Trophoblast cell (in vitro differentiated cells and primary cell): ENCODE measurements around the gene SULT1E1.

Experiments
- DNase-seq, 2 donors: peaks; one replicate each; pipeline ENCODE4 v3.0.0-alpha.2; 2016
- H2AFZ ChIP-seq: 2 replicates; pipeline ENCODE4 v1.6.1; 2013; ENCODE audit warnings: low read length, moderate library complexity, mild to moderate bottlenecking; ENCODE audit not compliant: insufficient read depth, poor library complexity
- H2AK5ac ChIP-seq: 2 replicates; pipeline ENCODE4 v1.6.1; 2013; ENCODE audit warnings: mild to moderate bottlenecking, low read length
- H2BK120ac ChIP-seq: 2 replicates; pipeline ENCODE4 v1.6.1; 2013; ENCODE audit warnings: low read length, mild to moderate bottlenecking, moderate library complexity; ENCODE audit not compliant: insufficient read depth, poor library complexity
- H2BK12ac ChIP-seq: 2 replicates; pipeline ENCODE4 v1.6.1; 2013; ENCODE audit warnings: mild to moderate bottlenecking, low read length, moderate library complexity
- H2BK5ac ChIP-seq: 2 replicates; pipeline ENCODE4 v1.6.1; 2013; ENCODE audit warnings: low read length, low read depth, moderate library complexity, mild to moderate bottlenecking; ENCODE audit not compliant: poor library complexity
- H3K14ac ChIP-seq: 2 replicates; pipeline ENCODE4 v1.6.1; 2013; ENCODE audit warnings: mild to moderate bottlenecking, low read length
- H3K18ac ChIP-seq: 2 replicates; pipeline ENCODE4 v1.6.1; 2013; ENCODE audit warnings: mild to moderate bottlenecking, low read length
- H3K23ac ChIP-seq: 2 replicates; pipeline ENCODE4 v1.6.1; 2013; ENCODE audit warnings: low read length
- H3K27ac ChIP-seq: 2 replicates; pipeline ENCODE4 v1.5.1; 2013; ENCODE audit warnings: low read depth, mild to moderate bottlenecking, inconsistent platforms, low read length, moderate library complexity
- H3K27me3 ChIP-seq: 2 replicates; pipeline ENCODE4 v1.6.1; 2013; ENCODE audit warnings: inconsistent platforms, mild to moderate bottlenecking, low read length, moderate library complexity; ENCODE audit not compliant: insufficient read depth
- H3K36me3 ChIP-seq, 2 experiments: 1 replicate in 1 of 2; 2 replicates in 1 of 2; pipeline ENCODE4 v1.6.1; 2013; ENCODE audit warnings: low read length in 2 of 2, mild to moderate bottlenecking in 2 of 2, moderate library complexity in 1 of 2; ENCODE audit not compliant: insufficient read depth in 2 of 2, control insufficient read depth in 1 of 2
- H3K4ac ChIP-seq: 2 replicates; pipeline ENCODE4 v1.6.1; 2013; ENCODE audit warnings: low read depth, mild to moderate bottlenecking, low read length, moderate library complexity
- H3K4me1 ChIP-seq, 2 experiments: 1 replicate in 1 of 2; 2 replicates in 1 of 2; pipeline ENCODE4 v1.6.1; 2013; ENCODE audit warnings: low read length in 2 of 2, mild to moderate bottlenecking in 2 of 2, moderate library complexity in 1 of 2; ENCODE audit not compliant: insufficient read depth in 2 of 2, control insufficient read depth in 1 of 2
- H3K4me2 ChIP-seq: 2 replicates; pipeline ENCODE4 v1.6.1; 2013; ENCODE audit warnings: inconsistent platforms, mild to moderate bottlenecking, low read length, moderate library complexity
- H3K4me3 ChIP-seq: 2 replicates; pipeline ENCODE4 v1.5.1; 2013; ENCODE audit warnings: mild to moderate bottlenecking, low read depth, low read length, inconsistent platforms
- H3K79me1 ChIP-seq: one replicate; pipeline ENCODE4 v1.6.1; 2013; ENCODE audit warnings: low read length
- H3K79me2 ChIP-seq: 2 replicates; pipeline ENCODE4 v1.6.1; 2013; ENCODE audit warnings: low read length, mild to moderate bottlenecking; ENCODE audit not compliant: control insufficient read depth, insufficient read depth, poor library complexity
- H3K9ac ChIP-seq: 2 replicates; pipeline ENCODE4 v1.6.1; 2013; ENCODE audit warnings: mild to moderate bottlenecking, low read length
- H3K9me3 ChIP-seq: 2 replicates; pipeline ENCODE4 v1.6.1; 2013; ENCODE audit warnings: low read depth, mild to moderate bottlenecking, control low read depth, inconsistent platforms, low read length; ENCODE audit not compliant: insufficient read depth
- H4K12ac ChIP-seq: 2 replicates; pipeline ENCODE4 v1.6.1; 2013; ENCODE audit warnings: low read depth, mild to moderate bottlenecking, low read length, moderate library complexity
- H4K8ac ChIP-seq: 2 replicates; pipeline ENCODE4 v1.6.1; 2013; ENCODE audit warnings: low read depth, mild to moderate bottlenecking, low read length, moderate library complexity
- H4K91ac ChIP-seq: one replicate; pipeline ENCODE4 v1.6.1; 2013; ENCODE audit warnings: low read depth, mild to moderate bottlenecking, low read length, moderate library complexity
- WGBS: extraction: QIAGEN DNeasy Blood & Tissue Kit; methylation state at CpG from one replicate; pipeline ENCODE4 v1.1.7; 2013; ENCODE audit warnings: missing lambda C conversion rate; ENCODE audit not compliant: insufficient read length, insufficient coverage; ENCODE audit errors: extremely low coverage; 5-methylcytosine and 5-hydroxymethylcytosine counted together

SULT1E1 gene

DNA sequence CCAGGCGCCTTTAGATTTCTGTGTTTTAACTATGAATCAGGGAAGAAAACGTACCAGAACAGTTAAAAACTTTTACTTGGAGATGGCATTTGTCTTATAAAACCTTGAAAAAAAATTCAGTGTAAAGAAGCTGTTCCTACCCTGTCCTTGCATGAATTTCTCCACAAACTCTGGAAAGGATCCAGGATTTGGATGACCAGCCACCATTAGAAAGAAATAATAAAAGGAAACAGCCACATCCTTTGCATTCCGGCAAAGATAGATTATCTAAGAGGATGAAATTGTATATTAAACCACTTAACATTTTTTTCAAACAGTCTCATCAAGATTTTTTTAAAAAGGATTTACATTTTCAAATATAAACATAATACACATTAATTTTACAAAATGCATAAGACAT, 10.6 kb downstream of the SULT1E1 start:
- Histone ChIP-seq H3K27me3 (no peaks in the 10 kb centered on the region), H3K4ac (no peak overlapping the region), H3K36me3 (no peaks in the 10 kb centered on the region), H2BK120ac (no peak overlapping the region), H4K8ac (no peak overlapping the region), H3K9ac (no peak overlapping the region), H2BK5ac (no peak overlapping the region), H3K4me3 (no peak overlapping the region), H2BK12ac (no peak overlapping the region), H4K12ac (no peak overlapping the region), H3K18ac (no peak overlapping the region), H3K14ac (no peak overlapping the region), H3K9me3 (no peaks in the 10 kb centered on the region), H3K79me1 (no peaks in the 10 kb centered on the region), H4K91ac (no peak overlapping the region), H2AFZ (no peak overlapping the region), H2AK5ac (no peak overlapping the region), H3K4me2 (no peak overlapping the region), H3K27ac (no peak overlapping the region), H3K79me2 (no peaks in the 10 kb centered on the region), H3K4me1 (no peaks in the 10 kb centered on the region), H3K23ac (no peak overlapping the region)
- no peak for DNase-seq
- WGBS: no CpG with 5 or more reads among the region's 3 CpGs

DNA sequence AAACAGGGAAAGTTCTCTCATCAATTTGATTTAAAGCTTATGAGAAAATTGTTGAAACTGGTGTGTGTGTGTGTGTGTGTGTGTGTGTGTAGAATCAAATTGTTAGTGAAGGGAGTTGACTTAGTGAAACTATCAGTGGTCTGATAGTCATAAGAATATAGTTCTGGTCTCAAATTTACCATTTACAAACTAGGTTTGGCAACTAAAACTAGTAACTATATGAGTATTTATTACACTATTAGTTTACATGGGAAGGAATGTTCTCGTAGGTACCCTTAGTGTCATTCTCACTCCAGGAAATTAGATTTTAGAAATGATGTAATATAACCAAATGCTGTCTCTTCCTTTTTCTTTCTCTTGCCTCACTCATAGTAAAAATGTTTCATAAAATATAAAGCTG, 11.9 kb downstream of the SULT1E1 start:
- Histone ChIP-seq H3K36me3 (no peaks in the 10 kb centered on the region), H3K4me3 (no peak overlapping the region), H4K8ac (no peak overlapping the region), H3K9ac (no peak overlapping the region), H3K4ac (no peak overlapping the region), H3K27ac (no peak overlapping the region), H3K9me3 (no peaks in the 10 kb centered on the region), H2BK12ac (no peak overlapping the region), H3K18ac (no peak overlapping the region), H2AFZ (no peak overlapping the region), H3K14ac (no peak overlapping the region), H3K27me3 (no peaks in the 10 kb centered on the region), H4K91ac (no peak overlapping the region), H2AK5ac (no peak overlapping the region), H3K4me2 (no peak overlapping the region), H4K12ac (no peak overlapping the region), H3K79me2 (no peaks in the 10 kb centered on the region), H2BK120ac (no peak overlapping the region), H2BK5ac (no peak overlapping the region), H3K23ac (no peak overlapping the region), H3K79me1 (no peaks in the 10 kb centered on the region), H3K4me1 (no peaks in the 10 kb centered on the region)
- no CpG with 5 or more reads among the region's 1 CpG for WGBS
- no peak for DNase-seq

DNA sequence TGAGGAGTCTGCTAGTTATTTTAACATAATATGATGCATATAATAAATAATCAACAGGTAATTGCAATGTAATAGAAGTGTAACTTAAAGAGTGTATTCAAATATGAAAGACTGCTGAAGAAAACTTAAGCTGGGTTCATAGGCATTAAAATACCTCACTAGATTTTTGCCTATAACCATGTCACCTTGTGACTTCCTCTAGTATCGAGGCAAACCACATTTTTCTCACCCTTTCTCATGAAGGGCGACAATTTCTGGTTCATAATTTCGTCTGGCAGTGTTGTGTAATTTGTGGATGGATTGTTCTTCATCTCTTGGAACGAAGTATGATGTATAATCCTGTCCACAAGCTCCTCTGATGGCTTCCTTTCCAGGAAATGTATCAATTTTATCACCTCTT, 16.0 kb downstream of the SULT1E1 start:
- Histone ChIP-seq H3K9me3 (no peaks in the 10 kb centered on the region), H2BK120ac (no peak overlapping the region), H3K4me1 (no peaks in the 10 kb centered on the region), H2AK5ac (no peak overlapping the region), H3K9ac (no peak overlapping the region), H4K91ac (no peak overlapping the region), H3K79me1 (no peaks in the 10 kb centered on the region), H3K79me2 (no peaks in the 10 kb centered on the region), H3K4ac (no peak overlapping the region), H4K8ac (no peak overlapping the region), H2BK5ac (no peak overlapping the region), H3K27me3 (no peaks in the 10 kb centered on the region), H3K36me3 (no peaks in the 10 kb centered on the region), H2BK12ac (no peak overlapping the region), H3K4me2 (no peak overlapping the region), H3K4me3 (no peak overlapping the region), H3K18ac (no peak overlapping the region), H2AFZ (no peak overlapping the region), H3K23ac (no peak overlapping the region), H4K12ac (no peak overlapping the region), H3K27ac (no peak overlapping the region), H3K14ac (no peak overlapping the region)
- DNase-seq: peak in 1 of 2 donors; percentile 15
- no CpG with 5 or more reads among the region's 4 CpGs for WGBS

DNA sequence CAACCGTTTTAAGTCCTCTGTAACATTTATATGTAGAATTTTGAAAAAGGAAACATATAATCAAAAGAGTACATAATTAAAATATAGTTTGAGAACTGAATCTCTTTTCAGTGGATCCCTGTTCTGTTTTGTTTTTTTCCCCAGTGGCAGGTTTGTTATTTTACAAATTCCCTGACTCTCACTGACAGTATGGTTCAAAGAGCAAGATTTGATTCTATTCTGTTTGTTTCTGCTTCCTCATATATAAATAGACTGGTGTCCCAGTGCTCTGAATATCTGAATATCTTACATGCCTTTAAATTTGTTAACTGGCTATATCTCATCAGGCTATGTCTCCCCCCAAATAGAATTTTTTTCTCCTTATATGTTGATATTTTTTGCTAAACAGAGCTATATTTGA, 16.6 kb downstream of the SULT1E1 start:
- H4K12ac ChIP-seq: no peak overlapping the region
- H3K4ac ChIP-seq: no peak overlapping the region
- H4K91ac ChIP-seq: no peak overlapping the region
- H3K9me3 ChIP-seq: no peaks in the 10 kb centered on the region
- H3K4me2 ChIP-seq: no peak overlapping the region
- H3K79me1 ChIP-seq: no peaks in the 10 kb centered on the region
- no peak overlapping the region for H3K14ac ChIP-seq
- no peaks in the 10 kb centered on the region for H3K4me1 ChIP-seq
- H3K79me2 ChIP-seq: no peaks in the 10 kb centered on the region
- H3K23ac ChIP-seq: no peak overlapping the region
- H3K18ac ChIP-seq: no peak overlapping the region
- H2AFZ ChIP-seq: no peak overlapping the region
- H2AK5ac ChIP-seq: no peak overlapping the region
- no CpG with 5 or more reads among the region's 1 CpG for WGBS
- no peak overlapping the region for H3K9ac ChIP-seq
- H3K27ac ChIP-seq: no peak overlapping the region
- no peak overlapping the region for H4K8ac ChIP-seq
- H2BK5ac ChIP-seq: no peak overlapping the region
- no peak for DNase-seq
- H3K36me3 ChIP-seq: no peaks in the 10 kb centered on the region
- H3K27me3 ChIP-seq: no peaks in the 10 kb centered on the region
- H3K4me3 ChIP-seq: no peak overlapping the region
- no peak overlapping the region for H2BK12ac ChIP-seq
- no peak overlapping the region for H2BK120ac ChIP-seq
